Spinal cord (tissue), 10 donors: ENCODE results near the gene ISLR. TPM values are rescaled to one million over a fixed set of nuclear protein-coding genes. Genes with fewer than 3 reads are reported as not detected.

Source experiments
- DNase-seq, 6 donors: peaks; one replicate each; pipeline versions ENCODE4 v3.0.0 to v3.0.0-alpha.2; 2013 to 2015; ENCODE audit warnings: low spot score in 6 of 6, low read depth in 4 of 6
- H3K27ac ChIP-seq: one replicate; pipeline ENCODE4 v1.5.1; 2013; ENCODE audit warnings: low read depth, low read length, control low read depth
- H3K27me3 ChIP-seq: one replicate; pipeline ENCODE4 v1.6.1; 2013; ENCODE audit warnings: low read length; ENCODE audit not compliant: control insufficient read depth, insufficient read depth
- H3K36me3 ChIP-seq: one replicate; pipeline ENCODE4 v1.6.1; 2013; ENCODE audit warnings: low read length; ENCODE audit not compliant: control insufficient read depth, insufficient read depth
- H3K4me1 ChIP-seq: one replicate; pipeline ENCODE4 v1.6.1; 2013; ENCODE audit warnings: low read length; ENCODE audit not compliant: control insufficient read depth, insufficient read depth
- H3K4me3 ChIP-seq: one replicate; pipeline ENCODE4 v1.5.1; 2013; ENCODE audit warnings: low read depth, low read length, control low read depth
- H3K9me3 ChIP-seq: one replicate; pipeline ENCODE4 v1.6.1; 2013; ENCODE audit warnings: low read length; ENCODE audit not compliant: control insufficient read depth, insufficient read depth
- WGBS: methylation state at CpG from one replicate; pipeline ENCODE4 v1.1.5; 2013; ENCODE audit warnings: missing lambda C conversion rate; ENCODE audit not compliant: insufficient coverage; 5-methylcytosine and 5-hydroxymethylcytosine counted together
- polyA plus RNA-seq, 2 donors: library from polyadenylated mRNA; unstranded; fragments of 120-200 nt; gene quantifications; one replicate each; pipeline ENCODE4 v1.2.1, GENCODE V29; 2013; ENCODE audit not compliant: insufficient read length in 2 of 2
- total RNA-seq, 2 donors: library from RNA; depleted of rRNA in 1 of 2; stranded (reverse); fragments of 120-200 nt in 1 of 2; fragments of >200 nt in 1 of 2; gene quantifications; one replicate each; pipeline versions ENCODE4 v1.2.3 to v1.2.4, GENCODE V29; 2013 to 2014
- donor health status: healthy.

The ISLR gene
- total and polyA plus RNA-seq, 4 donors = 59.5 to 391 (median 138) TPM

- Histone ChIP-seq H3K9me3 (no peaks in the 10 kb centered on the region), H3K36me3 (no peaks in the 10 kb centered on the region), H3K27me3 (peaks cover 9% of the 10 kb centered on the region), H3K27ac (peak within 1 kb of the TSS; percentile 85), H3K4me1 (peaks cover 65% of the 10 kb centered on the region), H3K4me3 (peak within 1 kb of the TSS; percentile 9)
- peak in 1 of 6 donors; percentile 34 for DNase-seq
- WGBS = 38% methylated on average over 19 of the region's 26 CpGs
Observed at GRCh38 chr15:74202452-74203401, 29.2 kb downstream of the ISLR start, which contains the start of gene STRA6. STRA6 (minus strand) TSS chr15:74202787; CDS start chr15:74202267, 520 bp downstream.

GRCh38 chr15:74203914-74204431 lies 30.5 kb downstream of the ISLR start:
- Histone ChIP-seq H3K27ac (peak overlapping the region; percentile 85), H3K4me1 (peaks cover 74% of the 10 kb centered on the region), H3K27me3 (peaks cover 12% of the 10 kb centered on the region), H3K36me3 (no peaks in the 10 kb centered on the region), H3K4me3 (no peak overlapping the region), H3K9me3 (no peaks in the 10 kb centered on the region)
- 27% methylated on average over 3 of the region's 10 CpGs for WGBS
- DNase-seq = peak in 1 of 6 donors; percentile 81

- Histone ChIP-seq H3K9me3 (no peaks in the 10 kb centered on the region), H3K27me3 (peaks cover 12% of the 10 kb centered on the region), H3K4me1 (peaks cover 80% of the 10 kb centered on the region), H3K4me3 (no peak overlapping the region), H3K36me3 (no peaks in the 10 kb centered on the region), H3K27ac (no peak overlapping the region)
- 76% methylated on average over 3 of the region's 4 CpGs for WGBS
- peak in 1 of 6 donors; percentile 57 for DNase-seq
Observed at GRCh38 chr15:74205582-74205947, 32.1 kb downstream of the ISLR start.

- 36% methylated on average over 6 of the region's 6 CpGs for WGBS
- H3K27ac ChIP-seq = no peak overlapping the region
- H3K36me3 ChIP-seq = no peaks in the 10 kb centered on the region
- peaks cover 12% of the 10 kb centered on the region for H3K27me3 ChIP-seq
- peaks cover 1% of the 10 kb centered on the region for H3K9me3 ChIP-seq
- peaks cover 68% of the 10 kb centered on the region for H3K4me1 ChIP-seq
- H3K4me3 ChIP-seq = no peak overlapping the region
- DNase-seq = peak in 1 of 6 donors; percentile 73
Observed at GRCh38 chr15:74206801-74207281, 33.3 kb downstream of the ISLR start.

- DNase-seq = no peak
- H3K36me3 ChIP-seq = no peaks in the 10 kb centered on the region
- peaks cover 3% of the 10 kb centered on the region for H3K27me3 ChIP-seq
- H3K4me3 ChIP-seq = no peak overlapping the region
- H3K9me3 ChIP-seq = peaks cover 1% of the 10 kb centered on the region
- WGBS = 84% methylated on average over 16 of the region's 16 CpGs
- H3K27ac ChIP-seq = no peak overlapping the region
- H3K4me1 ChIP-seq = peaks cover 64% of the 10 kb centered on the region
Observed at GRCh38 chr15:74207652-74208440, 34.3 kb downstream of the ISLR start.

GRCh38 chr15:74208496-74208895 lies 35.0 kb downstream of the ISLR start:
- 73% methylated on average over 5 of the region's 6 CpGs for WGBS
- no peak overlapping the region for H3K4me3 ChIP-seq
- H3K9me3 ChIP-seq = peaks cover 1% of the 10 kb centered on the region
- peaks cover 3% of the 10 kb centered on the region for H3K27me3 ChIP-seq
- DNase-seq = no peak
- no peaks in the 10 kb centered on the region for H3K36me3 ChIP-seq
- H3K4me1 ChIP-seq = peaks cover 62% of the 10 kb centered on the region
- no peak overlapping the region for H3K27ac ChIP-seq

GRCh38 chr15:74208901-74209559 lies 35.5 kb downstream of the ISLR start:
- no peak overlapping the region for H3K27ac ChIP-seq
- no peak for DNase-seq
- WGBS = 41% methylated on average over 10 of the region's 11 CpGs
- peaks cover 1% of the 10 kb centered on the region for H3K9me3 ChIP-seq
- H3K4me3 ChIP-seq = no peak overlapping the region
- H3K27me3 ChIP-seq = peaks cover 3% of the 10 kb centered on the region
- H3K4me1 ChIP-seq = peaks cover 63% of the 10 kb centered on the region
- no peaks in the 10 kb centered on the region for H3K36me3 ChIP-seq

- Histone ChIP-seq H3K4me3 (no peak overlapping the region), H3K36me3 (no peaks in the 10 kb centered on the region), H3K9me3 (peaks cover 1% of the 10 kb centered on the region), H3K27me3 (peaks cover 3% of the 10 kb centered on the region), H3K27ac (peak overlapping the region; percentile 33), H3K4me1 (peaks cover 63% of the 10 kb centered on the region)
- WGBS = 54% methylated on average over 3 of the region's 5 CpGs
- DNase-seq = no peak
Observed at GRCh38 chr15:74209560-74209958, 36.0 kb downstream of the ISLR start.
